Gastroesophageal sphincter (tissue), 4 donors: ENCODE results near the gene CDRT4. TPM values are rescaled to one million over a fixed set of nuclear protein-coding genes. Genes with fewer than 3 reads are reported as not detected.

ENCODE experiments used
- ATAC-seq: fragments of 150-250 bp; one replicate; pipeline ENCODE4 v1.9.1; 2016; ENCODE audit warnings: mild to moderate bottlenecking, moderate library complexity
- H3K27ac ChIP-seq, 4 donors: fragments of 200-600 bp; sonication (generic) in 3 of 4; 1 replicate in 3 of 4; 2 replicates in 1 of 4; pipeline ENCODE4 v1.5.1; 2016 to 2019
- H3K27me3 ChIP-seq: fragments of 200-600 bp; sonication (generic); one replicate; pipeline ENCODE4 v1.5.1; 2019
- H3K36me3 ChIP-seq, 2 donors: fragments of 200-600 bp; sonication (generic); one replicate each; pipeline ENCODE4 v1.5.1; 2019; ENCODE audit warnings: control low read depth in 1 of 2
- H3K4me1 ChIP-seq, 3 donors: fragments of 200-600 bp; sonication (generic); 1 replicate in 2 of 3; 2 replicates in 1 of 3; pipeline ENCODE4 v1.5.1; 2016 to 2019; ENCODE audit warnings: control low read depth in 2 of 3
- H3K4me3 ChIP-seq, 2 donors: fragments of 200-600 bp; sonication (generic); one replicate each; pipeline ENCODE4 v1.5.1; 2019; ENCODE audit warnings: mild to moderate bottlenecking in 1 of 2, moderate library complexity in 1 of 2
- H3K9me3 ChIP-seq, 3 donors: fragments of 200-600 bp; sonication (generic); one replicate each; pipeline ENCODE4 v1.5.1; 2017 to 2019; ENCODE audit warnings: control low read depth in 2 of 3
- EP300 ChIP-seq: sonication (generic); formaldehyde crosslinking; IDR thresholded peaks from one replicate; pipeline ENCODE4 v1.6.1; 2017; ENCODE audit warnings: antibody characterized with exemption, mild to moderate bottlenecking
- POLR2A ChIP-seq, 2 donors: fragments of 450-650 bp; IDR thresholded peaks; one replicate each; pipeline ENCODE4 v1.6.1; 2017; ENCODE audit warnings: antibody characterized with exemption in 2 of 2, mild to moderate bottlenecking in 2 of 2, moderate library complexity in 1 of 2
- POLR2AphosphoS5 ChIP-seq: sonication (generic); formaldehyde crosslinking; IDR thresholded peaks from one replicate; pipeline ENCODE4 v1.6.1; 2017; ENCODE audit warnings: antibody characterized with exemption
- WGBS, 2 donors: methylation state at CpG; one replicate each; pipeline ENCODE4 v1.1.5; 2018; ENCODE audit warnings: low coverage in 1 of 2; 5-methylcytosine and 5-hydroxymethylcytosine counted together
- total RNA-seq, 4 donors: library from RNA; depleted of rRNA; stranded (reverse); fragments of >200 nt; gene quantifications; one replicate each; pipeline ENCODE4 v1.1.0, GENCODE V29; 2016
- TF ChIP-seq, protein P1 (sequence below), 4 experiments: fragments of 200-600 bp in 2 of 4; fragments of 450-650 bp in 2 of 4; sonication (generic) in 1 of 4; IDR thresholded peaks; one replicate each; pipeline ENCODE4 v1.5.1; 2017 to 2019; ENCODE audit warnings: antibody characterized with exemption in 4 of 4, mild to moderate bottlenecking in 2 of 4, moderate library complexity in 2 of 4

Gene CDRT4
- total RNA-seq, 4 donors from 2014 or later = 5.4 to 5.9 (median 5.5) TPM

DNA sequence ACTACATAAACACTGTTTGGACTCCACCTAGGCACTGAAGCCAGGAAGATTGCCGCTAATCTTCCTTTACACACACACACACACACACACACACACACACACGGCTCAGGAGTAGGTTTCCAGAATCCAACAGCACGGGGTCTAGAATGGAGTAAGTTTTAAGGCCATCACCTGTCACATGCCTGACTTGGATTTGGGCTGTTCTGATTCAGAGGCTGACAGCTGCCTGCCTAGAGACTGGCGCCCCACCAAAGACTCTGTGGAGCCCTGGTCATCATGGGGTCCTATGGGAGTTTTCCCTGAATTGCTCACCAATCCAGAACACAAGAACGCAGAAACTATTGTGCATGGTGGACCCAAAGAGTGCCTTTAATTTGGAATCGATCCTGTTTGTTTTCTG lies 10.9 kb downstream of the CDRT4 start:
- peak overlapping the region; percentile 16 to 78 (median 75) for H3K27ac ChIP-seq
- H3K36me3 ChIP-seq = no peaks in the 10 kb centered on the region
- WGBS, 2 donors = 71% methylated on average over 5 of the region's 6 CpGs; no CpG with 5 or more reads in 1 of the 2 donors
- TF ChIP-seq EP300 (no peak), POLR2A (IDR thresholded peaks at IDR 0.05) (no peak)
- TF ChIP-seq, protein P1, sequence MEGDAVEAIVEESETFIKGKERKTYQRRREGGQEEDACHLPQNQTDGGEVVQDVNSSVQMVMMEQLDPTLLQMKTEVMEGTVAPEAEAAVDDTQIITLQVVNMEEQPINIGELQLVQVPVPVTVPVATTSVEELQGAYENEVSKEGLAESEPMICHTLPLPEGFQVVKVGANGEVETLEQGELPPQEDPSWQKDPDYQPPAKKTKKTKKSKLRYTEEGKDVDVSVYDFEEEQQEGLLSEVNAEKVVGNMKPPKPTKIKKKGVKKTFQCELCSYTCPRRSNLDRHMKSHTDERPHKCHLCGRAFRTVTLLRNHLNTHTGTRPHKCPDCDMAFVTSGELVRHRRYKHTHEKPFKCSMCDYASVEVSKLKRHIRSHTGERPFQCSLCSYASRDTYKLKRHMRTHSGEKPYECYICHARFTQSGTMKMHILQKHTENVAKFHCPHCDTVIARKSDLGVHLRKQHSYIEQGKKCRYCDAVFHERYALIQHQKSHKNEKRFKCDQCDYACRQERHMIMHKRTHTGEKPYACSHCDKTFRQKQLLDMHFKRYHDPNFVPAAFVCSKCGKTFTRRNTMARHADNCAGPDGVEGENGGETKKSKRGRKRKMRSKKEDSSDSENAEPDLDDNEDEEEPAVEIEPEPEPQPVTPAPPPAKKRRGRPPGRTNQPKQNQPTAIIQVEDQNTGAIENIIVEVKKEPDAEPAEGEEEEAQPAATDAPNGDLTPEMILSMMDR (IDR thresholded peaks at IDR 0.05) = no peak
- H3K4me1 ChIP-seq = peaks cover 7 to 83% (median 34%) of the 10 kb centered on the region in 3 donors
- H3K9me3 ChIP-seq = no peaks in the 10 kb centered on the region
- no peaks in the 10 kb centered on the region for H3K27me3 ChIP-seq
- peak; percentile 58 for ATAC-seq
- no peak overlapping the region for H3K4me3 ChIP-seq

DNA sequence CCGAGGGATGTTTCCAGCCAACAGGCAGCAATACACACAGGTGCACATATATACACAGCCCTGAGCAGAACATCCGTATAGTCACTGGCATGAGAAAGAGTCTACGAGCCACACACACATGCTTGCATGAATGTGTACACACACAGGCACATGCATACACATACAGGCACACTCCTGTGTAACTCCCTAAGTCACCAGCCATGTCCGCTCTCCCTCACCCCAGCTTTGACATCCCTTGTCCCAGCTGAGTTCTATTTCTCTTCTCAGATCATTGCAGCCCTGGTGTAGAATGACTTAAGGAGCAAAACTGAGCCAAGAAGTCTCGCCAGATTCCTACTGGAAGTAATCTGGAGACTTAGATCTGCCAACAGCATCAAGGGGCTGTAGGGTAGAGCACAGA lies 13.1 kb downstream of the CDRT4 start:
- peak overlapping the region in 3 of 4 donors; percentile 24 to 78 (median 41) for H3K27ac ChIP-seq

DNA sequence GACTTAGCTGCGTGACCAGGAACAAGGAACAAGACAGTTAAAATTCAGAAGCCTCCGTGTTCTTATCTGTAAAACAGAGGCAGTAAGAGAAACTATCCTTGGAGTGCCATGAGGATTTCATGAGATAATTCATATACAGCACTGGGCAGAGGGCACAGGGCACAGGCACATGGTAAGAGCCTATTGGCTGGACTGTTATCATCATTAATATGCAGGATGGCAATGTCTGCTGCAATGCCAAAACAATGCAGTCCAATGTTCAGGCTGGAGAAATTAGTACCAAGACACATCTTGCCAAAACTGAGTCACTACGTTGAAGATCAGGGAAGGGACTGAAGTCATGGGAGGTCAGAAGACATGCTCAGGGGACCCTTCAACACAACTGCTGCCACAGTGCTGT lies 13.6 kb downstream of the CDRT4 start:
- no peak for ATAC-seq

More for the DNA sequence above, 13.1 kb downstream of the CDRT4 start:
- Histone ChIP-seq H3K27me3 (no peaks in the 10 kb centered on the region), H3K4me1 (peaks cover 7 to 61% (median 34%) of the 10 kb centered on the region in 3 donors), H3K4me3 (no peak overlapping the region), H3K9me3 (no peaks in the 10 kb centered on the region), H3K36me3 (no peaks in the 10 kb centered on the region)
- TF ChIP-seq EP300 = no peak
- no peak for TF ChIP-seq POLR2A (IDR thresholded peaks at IDR 0.05)
- TF ChIP-seq, protein P1 (IDR thresholded peaks at IDR 0.05) = no peak
- TF ChIP-seq POLR2AphosphoS5 = no peak
- WGBS, 2 donors = 87% methylated on average over 5 of the region's 5 CpGs; no CpG with 5 or more reads in 1 of the 2 donors
- no peak for ATAC-seq

DNA sequence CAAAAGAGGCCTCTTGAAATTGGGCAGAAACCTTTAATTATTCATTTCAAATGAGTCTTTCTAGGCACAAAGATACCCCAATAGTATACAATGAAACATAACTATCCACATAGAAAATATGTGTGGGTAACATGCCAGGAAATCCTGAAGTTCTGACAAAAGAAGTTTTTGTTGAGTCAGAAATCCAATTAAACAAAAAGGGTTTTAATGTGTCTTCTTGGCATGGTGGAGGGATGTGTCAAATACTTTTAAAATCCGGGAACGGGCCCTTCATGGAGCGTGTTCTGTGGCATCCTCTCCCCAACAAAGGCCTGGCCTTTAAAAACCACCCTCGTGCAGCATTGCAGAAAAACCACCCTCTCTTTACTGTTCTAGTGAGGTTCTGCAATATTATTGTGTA lies 14.2 kb downstream of the CDRT4 start:
- peak overlapping the region in 2 of 4 donors; percentile 41 to 42 for H3K27ac ChIP-seq
- no peak for TF ChIP-seq POLR2AphosphoS5
- TF ChIP-seq POLR2A (IDR thresholded peaks at IDR 0.05) = no peak
- no peak for TF ChIP-seq EP300
- TF ChIP-seq, protein P1 (IDR thresholded peaks at IDR 0.05) = no peak
- H3K9me3 ChIP-seq = no peaks in the 10 kb centered on the region
- H3K4me3 ChIP-seq = no peak overlapping the region
- peaks cover 7 to 60% (median 27%) of the 10 kb centered on the region in 3 donors for H3K4me1 ChIP-seq
- ATAC-seq = no peak
- H3K27me3 ChIP-seq = no peaks in the 10 kb centered on the region
- no peaks in the 10 kb centered on the region for H3K36me3 ChIP-seq
- WGBS, 2 donors = 23 to 44% methylated on average over 4 of the region's 4 CpGs

More for the DNA sequence above, 13.6 kb downstream of the CDRT4 start:
- no peaks in the 10 kb centered on the region for H3K9me3 ChIP-seq
- peak overlapping the region in 3 of 4 donors; percentile 24 to 42 (median 41) for H3K27ac ChIP-seq
- 55 to 76% methylated on average over 2 to 3 of the region's 3 CpGs for WGBS, 2 donors
- no peaks in the 10 kb centered on the region for H3K27me3 ChIP-seq
- TF ChIP-seq POLR2A (IDR thresholded peaks at IDR 0.05) (no peak), POLR2AphosphoS5 (no peak), EP300 (no peak)
- TF ChIP-seq, protein P1 (IDR thresholded peaks at IDR 0.05) = no peak
- no peak overlapping the region for H3K4me3 ChIP-seq
- H3K36me3 ChIP-seq = no peaks in the 10 kb centered on the region
- peaks cover 7 to 60% (median 31%) of the 10 kb centered on the region in 3 donors for H3K4me1 ChIP-seq

DNA sequence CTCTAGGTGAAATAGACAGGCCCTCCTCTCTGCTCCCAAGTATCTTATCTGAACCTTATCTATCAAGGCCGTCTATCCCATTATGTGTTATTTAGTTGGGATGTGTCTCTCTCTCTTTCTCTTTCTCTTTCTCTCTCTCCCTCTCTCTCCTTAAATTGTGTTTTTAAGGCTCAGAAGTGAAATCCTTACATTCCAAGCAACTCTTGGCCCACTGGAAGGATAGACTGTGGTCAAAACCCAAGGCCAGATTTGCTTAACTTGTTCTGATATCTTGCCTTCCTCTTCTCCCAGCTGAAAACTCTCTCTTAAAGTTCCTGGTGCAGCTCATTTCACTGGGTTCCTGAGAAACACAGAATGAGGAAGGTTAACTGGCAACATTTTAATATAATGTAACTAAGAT lies 14.7 kb downstream of the CDRT4 start:
- H3K36me3 ChIP-seq = no peaks in the 10 kb centered on the region
- H3K4me3 ChIP-seq = no peak overlapping the region
- 31 to 100% methylated on average over 1 of the region's 1 CpG for WGBS, 2 donors
- H3K4me1 ChIP-seq = peaks cover 5 to 60% (median 24%) of the 10 kb centered on the region in 3 donors
- no peaks in the 10 kb centered on the region for H3K9me3 ChIP-seq
- H3K27me3 ChIP-seq = no peaks in the 10 kb centered on the region
- TF ChIP-seq POLR2A (IDR thresholded peaks at IDR 0.05) (no peak), POLR2AphosphoS5 (no peak)
- no peak for ATAC-seq
- H3K27ac ChIP-seq = peak overlapping the region in 2 of 4 donors; percentile 6 to 41
